Esophagus muscularis mucosa (tissue), 4 donors: ENCODE results near the gene ANO3.

ENCODE experiments used
- CTCF ChIP-seq, 3 experiments: fragments of 200-600 bp in 2 of 3; fragments of 450-650 bp in 1 of 3; sonication (generic) in 2 of 3; IDR thresholded peaks; one replicate each; pipeline ENCODE4 v1.5.1; 2017 to 2019; ENCODE audit warnings: antibody characterized with exemption in 3 of 3, mild to moderate bottlenecking in 2 of 3, moderate library complexity in 1 of 3
- EP300 ChIP-seq: sonication (generic); formaldehyde crosslinking; IDR thresholded peaks from one replicate; pipeline ENCODE4 v1.6.1; 2017; ENCODE audit warnings: antibody characterized with exemption
- POLR2A ChIP-seq: fragments of 450-650 bp; IDR thresholded peaks from one replicate; pipeline ENCODE4 v1.6.1; 2017; ENCODE audit warnings: antibody characterized with exemption, moderate library complexity, mild to moderate bottlenecking, low read depth
- POLR2AphosphoS5 ChIP-seq, 2 donors: sonication (generic); formaldehyde crosslinking; IDR thresholded peaks; one replicate each; pipeline ENCODE4 v1.6.1; 2017; ENCODE audit warnings: antibody characterized with exemption in 2 of 2

- no peak for TF ChIP-seq CTCF (IDR thresholded peaks at IDR 0.05)
- TF ChIP-seq POLR2A, result no peak
- TF ChIP-seq POLR2AphosphoS5 (IDR thresholded peaks at IDR 0.05), result no peak
- no peak for TF ChIP-seq EP300
Observed at GRCh38 chr11:26613759-26614158, 281.8 kb downstream of the ANO3 start.
